OCI-LY3 (cell line): Measurements from ENCODE around the gene ZNF672.

Experiments used
- H2AFZ ChIP-seq: fragments of 200-600, 300-600 bp; shearing (Covaris generic); 2 replicates; pipeline ENCODE4 v1.6.0; 2014; ENCODE audit warnings: antibody characterized with exemption, low read depth, low read length
- H3K27ac ChIP-seq: fragments of 200-600, 300-600 bp; sonication (generic); 2 replicates; pipeline ENCODE4 v1.5.1; 2014; ENCODE audit warnings: mild to moderate bottlenecking, low read length, moderate library complexity, mixed read lengths
- H3K27me3 ChIP-seq: fragments of 200-600, 300-600 bp; sonication (generic); 2 replicates; pipeline ENCODE4 v1.6.1; 2014; ENCODE audit warnings: low read depth, low read length, mixed read lengths
- H3K36me3 ChIP-seq: fragments of 200-600, 300-600 bp; sonication (generic); replicated peaks from 2 replicates; pipeline ENCODE3; 2014; ENCODE audit warnings: low read depth, low read length, mixed read lengths
- H3K4me1 ChIP-seq: fragments of 300-600, 200-600 bp; sonication (generic); 2 replicates; pipeline ENCODE4 v1.6.1; 2014; ENCODE audit warnings: low read length, mixed read lengths
- H3K4me2 ChIP-seq: fragments of 200-600, 300-600 bp; sonication (generic); 2 replicates; pipeline ENCODE4 v1.6.1; 2014; ENCODE audit warnings: low read length, mixed read lengths
- H3K4me3 ChIP-seq: fragments of 300-600, 200-600 bp; sonication (generic); 2 replicates; pipeline ENCODE4 v1.5.1; 2014; ENCODE audit warnings: antibody characterized with exemption, mild to moderate bottlenecking, low read length, moderate library complexity
- H3K79me2 ChIP-seq: fragments of 300-600, 200-600 bp; shearing (Covaris generic); 2 replicates; pipeline ENCODE4 v1.6.1; 2014; ENCODE audit warnings: mild to moderate bottlenecking, low read length, mixed read lengths
- H3K9ac ChIP-seq: fragments of 300-600, 200-600 bp; shearing (Covaris generic); 2 replicates; pipeline ENCODE4 v1.6.0; 2014; ENCODE audit warnings: mild to moderate bottlenecking, low read length, moderate library complexity
- H3K9me3 ChIP-seq: fragments of 200-600, 300-600 bp; shearing (Covaris generic); 2 replicates; pipeline ENCODE4 v1.6.1; 2014; ENCODE audit warnings: low read length, mixed read lengths; ENCODE audit not compliant: insufficient read depth
- H4K20me1 ChIP-seq: fragments of 200-600, 300-600 bp; sonication (generic); 2 replicates; pipeline ENCODE4 v1.6.1; 2016; ENCODE audit warnings: low read length, mixed read lengths; ENCODE audit not compliant: insufficient read depth
- CTCF ChIP-seq: fragments of 200-600, 300-600 bp; sonication (generic); IDR thresholded peaks from 2 replicates; pipeline ENCODE4 v1.5.1; 2014; ENCODE audit warnings: antibody characterized with exemption, low read length, low read depth
- EZH2phosphoT487 ChIP-seq: fragments of 200-600 bp; shearing (Covaris generic); IDR thresholded peaks from 2 replicates; pipeline ENCODE4 v1.6.1; 2018; ENCODE audit warnings: antibody characterized with exemption, mixed run types, low read depth

Gene ZNF672

GRCh38 chr1:248847181-248847955 lies 9.3 kb downstream of the ZNF672 start:
- Histone ChIP-seq H3K27me3 (no peaks in the 10 kb centered on the region), H3K4me1 (peaks cover 9% of the 10 kb centered on the region), H3K27ac (no peak overlapping the region), H2AFZ (no peak overlapping the region), H3K36me3 (peaks cover 86% of the 10 kb centered on the region), H3K4me2 (no peak overlapping the region), H4K20me1 (peaks cover 15% of the 10 kb centered on the region), H3K4me3 (no peak overlapping the region), H3K9ac (no peak overlapping the region), H3K79me2 (peaks cover 24% of the 10 kb centered on the region), H3K9me3 (no peaks in the 10 kb centered on the region)
- no peak for TF ChIP-seq CTCF
- TF ChIP-seq EZH2phosphoT487 = no peak

- no peak overlapping the region for H3K27ac ChIP-seq
- H3K9ac ChIP-seq = no peak overlapping the region
- no peaks in the 10 kb centered on the region for H3K27me3 ChIP-seq
- no peak overlapping the region for H2AFZ ChIP-seq
- peaks cover 83% of the 10 kb centered on the region for H3K36me3 ChIP-seq
- TF ChIP-seq EZH2phosphoT487 (no peak), CTCF (no peak)
- H3K9me3 ChIP-seq = no peaks in the 10 kb centered on the region
- H3K79me2 ChIP-seq = peaks cover 18% of the 10 kb centered on the region
- H3K4me3 ChIP-seq = no peak overlapping the region
- no peak overlapping the region for H3K4me2 ChIP-seq
- H3K4me1 ChIP-seq = peaks cover 16% of the 10 kb centered on the region
- H4K20me1 ChIP-seq = peaks cover 8% of the 10 kb centered on the region
These were observed 10.0 kb downstream of the ZNF672 start for GRCh38 chr1:248847956-248848561.

GRCh38 chr1:248848602-248849001 lies 10.6 kb downstream of the ZNF672 start:
- Histone ChIP-seq H3K4me1 (peaks cover 22% of the 10 kb centered on the region), H3K27me3 (no peaks in the 10 kb centered on the region), H3K9me3 (no peaks in the 10 kb centered on the region), H3K4me3 (no peak overlapping the region), H4K20me1 (0 out of 2 replicates have a peak, but pooled peaks cover 5% of the 10 kb centered on the region), H3K4me2 (no peak overlapping the region), H3K9ac (no peak overlapping the region), H2AFZ (no peak overlapping the region), H3K79me2 (peaks cover 15% of the 10 kb centered on the region), H3K27ac (no peak overlapping the region), H3K36me3 (peaks cover 85% of the 10 kb centered on the region)
- TF ChIP-seq EZH2phosphoT487 (no peak), CTCF (no peak)

- no peak overlapping the region for H3K4me2 ChIP-seq
- H4K20me1 ChIP-seq = 0 out of 2 replicates have a peak, but pooled peaks cover 5% of the 10 kb centered on the region
- no peak overlapping the region for H3K4me3 ChIP-seq
- TF ChIP-seq EZH2phosphoT487 (no peak), CTCF (no peak)
- peaks cover 22% of the 10 kb centered on the region for H3K4me1 ChIP-seq
- H3K79me2 ChIP-seq = peaks cover 15% of the 10 kb centered on the region
- peaks cover 90% of the 10 kb centered on the region for H3K36me3 ChIP-seq
- H2AFZ ChIP-seq = no peak overlapping the region
- no peaks in the 10 kb centered on the region for H3K27me3 ChIP-seq
- no peak overlapping the region for H3K27ac ChIP-seq
- no peaks in the 10 kb centered on the region for H3K9me3 ChIP-seq
- no peak overlapping the region for H3K9ac ChIP-seq
These were observed 11.1 kb downstream of the ZNF672 start for GRCh38 chr1:248849152-248849551.
